ENCODE data around the gene BABAM2. TPM values are rescaled to one million over a fixed set of nuclear protein-coding genes. Genes with fewer than 3 reads are reported as not detected.

Gene BABAM2
- total RNA-seq, 1 donor, result 42.0 TPM

DNA sequence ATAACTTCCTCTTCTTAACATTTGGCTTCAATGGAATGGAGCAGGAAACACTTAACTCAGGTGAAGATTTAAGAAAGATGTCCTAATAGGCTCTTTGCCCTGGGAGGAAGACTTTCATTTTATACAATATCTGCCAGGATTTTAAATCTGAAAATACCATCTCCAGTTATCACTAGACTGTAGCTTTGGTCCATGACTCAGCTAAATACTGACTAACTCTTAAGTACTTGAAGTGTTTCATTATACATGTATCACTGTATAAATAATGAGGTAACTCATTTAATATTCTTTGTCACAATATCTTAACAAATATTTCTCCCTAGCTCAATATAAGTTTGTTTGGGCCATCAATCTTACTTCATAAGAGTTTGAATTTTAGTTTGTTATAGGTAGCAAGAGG lies 35.1 kb upstream of the BABAM2 start:
- no peaks in the 10 kb centered on the region for H3K9me3 ChIP-seq (ENCODE audit: low read depth, low read length)
- no peaks in the 10 kb centered on the region for H3K36me3 ChIP-seq (ENCODE audit: insufficient read depth, low read length)
- H3K4me1 ChIP-seq (ENCODE audit: insufficient read depth, low read length), result peaks cover 25% of the 10 kb centered on the region
- no peaks in the 10 kb centered on the region for H3K79me2 ChIP-seq (ENCODE audit: insufficient read depth, low read length)
- DNase-seq (ENCODE audit: insufficient read length, low spot score, missing footprints), result peak; percentile 11
- H2AFZ ChIP-seq (ENCODE audit: low read length), result no peak overlapping the region
- peak overlapping the region; percentile 16 for H3K4me2 ChIP-seq (ENCODE audit: insufficient read depth, low read length)
- no peak overlapping the region for H3K4me3 ChIP-seq (ENCODE audit: insufficient read depth, low read length)
- H4K20me1 ChIP-seq (ENCODE audit: insufficient read depth, low read length), result no peaks in the 10 kb centered on the region
- no peak for TF ChIP-seq CTCF (IDR thresholded peaks at IDR 0.05; ENCODE audit: extremely low read depth, low read depth, low read length)
- H3K27ac ChIP-seq (ENCODE audit: low read depth, low read length), result peak overlapping the region; percentile 67
- no peaks in the 10 kb centered on the region for H3K27me3 ChIP-seq (ENCODE audit: insufficient read depth, low read length)

DNA sequence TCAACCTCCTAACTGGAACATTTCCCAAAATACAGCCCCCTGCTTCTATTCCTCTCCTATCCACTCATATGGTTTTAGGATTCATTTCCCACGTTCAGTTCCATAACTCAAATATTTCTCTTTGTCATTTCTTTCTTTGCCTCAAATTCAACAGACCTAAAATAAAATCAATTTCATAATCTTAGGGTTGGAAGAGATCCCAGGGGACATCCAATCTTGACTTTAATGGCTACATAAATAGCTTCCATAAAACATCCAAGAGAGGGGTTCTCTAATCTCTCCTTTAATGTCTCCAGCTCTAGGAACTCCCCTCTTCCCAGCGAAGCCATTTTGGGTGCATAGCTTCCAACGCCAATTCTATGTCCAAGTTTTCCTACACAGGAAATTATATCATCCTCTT lies 34.1 kb upstream of the BABAM2 start:
- Histone ChIP-seq H3K79me2 (ENCODE audit: insufficient read depth, low read length) (no peaks in the 10 kb centered on the region), H3K4me3 (ENCODE audit: insufficient read depth, low read length) (no peak overlapping the region), H3K4me2 (ENCODE audit: insufficient read depth, low read length) (peak overlapping the region; percentile 16), H3K36me3 (ENCODE audit: insufficient read depth, low read length) (no peaks in the 10 kb centered on the region), H3K4me1 (ENCODE audit: insufficient read depth, low read length) (peaks cover 29% of the 10 kb centered on the region), H2AFZ (ENCODE audit: low read length) (no peak overlapping the region), H3K27ac (ENCODE audit: low read depth, low read length) (peak overlapping the region; percentile 67), H3K27me3 (ENCODE audit: insufficient read depth, low read length) (no peaks in the 10 kb centered on the region), H3K9me3 (ENCODE audit: low read depth, low read length) (no peaks in the 10 kb centered on the region), H4K20me1 (ENCODE audit: insufficient read depth, low read length) (no peaks in the 10 kb centered on the region)
- TF ChIP-seq CTCF (IDR thresholded peaks at IDR 0.05; ENCODE audit: extremely low read depth, low read depth, low read length), result no peak
- no peak for DNase-seq (ENCODE audit: insufficient read length, low spot score, missing footprints)

GRCh38 chr2:27856956-27857355 lies 33.6 kb upstream of the BABAM2 start:
- Histone ChIP-seq H2AFZ (ENCODE audit: low read length) (no peak overlapping the region), H3K4me3 (ENCODE audit: insufficient read depth, low read length) (no peak overlapping the region), H3K4me2 (ENCODE audit: insufficient read depth, low read length) (no peak overlapping the region), H3K4me1 (ENCODE audit: insufficient read depth, low read length) (peaks cover 29% of the 10 kb centered on the region), H3K27me3 (ENCODE audit: insufficient read depth, low read length) (no peaks in the 10 kb centered on the region), H3K36me3 (ENCODE audit: insufficient read depth, low read length) (no peaks in the 10 kb centered on the region), H3K79me2 (ENCODE audit: insufficient read depth, low read length) (no peaks in the 10 kb centered on the region), H3K9me3 (ENCODE audit: low read depth, low read length) (no peaks in the 10 kb centered on the region), H3K27ac (ENCODE audit: low read depth, low read length) (peak overlapping the region; percentile 33), H4K20me1 (ENCODE audit: insufficient read depth, low read length) (no peaks in the 10 kb centered on the region)
- TF ChIP-seq CTCF (IDR thresholded peaks at IDR 0.05; ENCODE audit: extremely low read depth, low read depth, low read length), result no peak
- no peak for DNase-seq (ENCODE audit: insufficient read length, low spot score, missing footprints)

GRCh38 chr2:27857417-27858172 lies 32.9 kb upstream of the BABAM2 start:
- H3K36me3 ChIP-seq (ENCODE audit: insufficient read depth, low read length), result no peaks in the 10 kb centered on the region
- no peaks in the 10 kb centered on the region for H3K9me3 ChIP-seq (ENCODE audit: low read depth, low read length)
- peaks cover 29% of the 10 kb centered on the region for H3K4me1 ChIP-seq (ENCODE audit: insufficient read depth, low read length)
- H3K4me3 ChIP-seq (ENCODE audit: insufficient read depth, low read length), result no peak overlapping the region
- no peaks in the 10 kb centered on the region for H3K79me2 ChIP-seq (ENCODE audit: insufficient read depth, low read length)
- no peak overlapping the region for H3K4me2 ChIP-seq (ENCODE audit: insufficient read depth, low read length)
- no peaks in the 10 kb centered on the region for H4K20me1 ChIP-seq (ENCODE audit: insufficient read depth, low read length)
- no peaks in the 10 kb centered on the region for H3K27me3 ChIP-seq (ENCODE audit: insufficient read depth, low read length)
- no peak for TF ChIP-seq CTCF (IDR thresholded peaks at IDR 0.05; ENCODE audit: extremely low read depth, low read depth, low read length)
- no peak overlapping the region for H2AFZ ChIP-seq (ENCODE audit: low read length)
- no peak for DNase-seq (ENCODE audit: insufficient read length, low spot score, missing footprints)
- peak overlapping the region; percentile 33 for H3K27ac ChIP-seq (ENCODE audit: low read depth, low read length)

Measured in osteoblast (primary cell).